IPS-20b (cell line): ENCODE results near the gene WDR5.

Experiments
- H3K27ac ChIP-seq: one replicate; pipeline ENCODE4 v1.5.1; 2013; ENCODE audit warnings: low read length
- H3K27me3 ChIP-seq: 2 replicates; pipeline ENCODE4 v1.6.1; 2013; ENCODE audit warnings: mild to moderate bottlenecking, low read length, inconsistent platforms; ENCODE audit not compliant: insufficient read depth
- H3K36me3 ChIP-seq: 2 replicates; pipeline ENCODE4 v1.6.1; 2013; ENCODE audit warnings: low read depth, mild to moderate bottlenecking, inconsistent platforms, low read length, moderate library complexity; ENCODE audit not compliant: insufficient read depth
- H3K4me1 ChIP-seq: 2 replicates; pipeline ENCODE4 v1.6.1; 2013; ENCODE audit warnings: mild to moderate bottlenecking, control low read depth, inconsistent platforms, low read length, moderate library complexity; ENCODE audit not compliant: insufficient read depth
- H3K4me3 ChIP-seq: 2 replicates; pipeline ENCODE4 v1.5.1; 2013; ENCODE audit warnings: mild to moderate bottlenecking, low read length, inconsistent platforms
- H3K9ac ChIP-seq: 2 replicates; pipeline ENCODE4 v1.6.1; 2013; ENCODE audit warnings: low read depth, mild to moderate bottlenecking, inconsistent platforms, low read length, moderate library complexity
- H3K9me3 ChIP-seq: 2 replicates; pipeline ENCODE4 v1.6.1; 2013; ENCODE audit warnings: mild to moderate bottlenecking, low read depth, low read length, inconsistent platforms; ENCODE audit not compliant: insufficient read depth

WDR5 gene

DNA sequence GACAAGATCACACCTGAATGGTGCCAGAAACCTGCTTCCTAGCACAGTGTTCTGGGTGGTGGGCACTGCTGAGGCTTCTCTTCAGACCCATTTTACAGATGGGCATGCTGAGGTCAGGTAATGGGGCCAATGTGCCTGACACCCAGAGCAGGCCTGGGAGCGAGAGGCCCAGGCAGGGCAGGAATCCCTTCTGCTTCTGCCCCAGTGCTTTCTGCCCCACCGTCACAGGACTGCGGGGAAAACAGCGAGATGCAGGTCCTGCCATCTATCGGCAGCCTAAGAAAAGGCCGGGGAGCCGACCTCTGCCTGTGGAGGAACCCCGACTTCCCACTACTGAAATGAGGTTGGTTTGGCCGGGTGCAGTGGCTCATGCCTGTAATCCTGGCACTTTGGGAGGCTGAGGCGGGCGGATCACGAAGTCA lies 51.2 kb downstream of the WDR5 start:
- peaks cover 5% of the 10 kb centered on the region; the same call in 1 of the 2 replicates for H3K9me3 ChIP-seq
- no peak overlapping the region for H3K4me3 ChIP-seq
- H3K27ac ChIP-seq: no peak overlapping the region
- no peaks in the 10 kb centered on the region for H3K4me1 ChIP-seq
- no peaks in the 10 kb centered on the region for H3K36me3 ChIP-seq
- no peak overlapping the region for H3K9ac ChIP-seq
- H3K27me3 ChIP-seq: peaks cover 9% of the 10 kb centered on the region; the same call in 1 of the 2 replicates

DNA sequence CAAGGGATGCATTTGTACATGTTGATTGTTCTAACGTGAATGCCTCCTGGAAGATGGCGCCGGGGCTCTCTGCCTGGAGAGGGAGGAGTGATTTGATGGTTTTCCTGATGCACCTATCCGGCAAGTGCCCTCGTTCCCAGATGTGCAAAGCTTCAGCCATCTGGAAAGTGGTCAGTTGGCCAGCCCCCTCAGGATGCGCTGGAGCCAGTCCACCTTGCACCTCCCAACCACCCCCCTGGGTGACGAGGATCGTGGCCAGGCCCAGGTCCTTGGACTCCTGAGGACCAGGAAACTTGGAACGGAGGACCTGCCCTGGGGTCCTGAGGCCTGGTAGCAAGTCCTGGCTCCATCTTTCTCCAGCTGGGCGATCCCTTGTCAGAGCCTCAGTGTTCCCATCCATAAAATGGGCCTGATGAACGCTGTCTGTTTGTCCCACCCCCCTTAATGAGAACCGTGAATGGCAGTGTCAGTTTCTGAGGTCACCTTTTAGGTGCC lies 52.1 kb downstream of the WDR5 start:
- no peaks in the 10 kb centered on the region for H3K9me3 ChIP-seq
- H3K27me3 ChIP-seq: peaks cover 9% of the 10 kb centered on the region; the same call in 1 of the 2 replicates
- no peaks in the 10 kb centered on the region for H3K36me3 ChIP-seq
- no peak overlapping the region for H3K9ac ChIP-seq
- no peak overlapping the region for H3K4me3 ChIP-seq
- no peak overlapping the region for H3K27ac ChIP-seq
- H3K4me1 ChIP-seq: no peaks in the 10 kb centered on the region

GRCh38 chr9:134188386-134189144 lies 52.7 kb downstream of the WDR5 start:
- Histone ChIP-seq H3K27me3 (peaks cover 9% of the 10 kb centered on the region; the same call in 1 of the 2 replicates), H3K9me3 (no peaks in the 10 kb centered on the region), H3K4me3 (peak overlapping the region; percentile 34; the same call in 1 of the 2 replicates), H3K4me1 (no peaks in the 10 kb centered on the region), H3K36me3 (no peaks in the 10 kb centered on the region), H3K9ac (no peak overlapping the region), H3K27ac (no peak overlapping the region)

DNA sequence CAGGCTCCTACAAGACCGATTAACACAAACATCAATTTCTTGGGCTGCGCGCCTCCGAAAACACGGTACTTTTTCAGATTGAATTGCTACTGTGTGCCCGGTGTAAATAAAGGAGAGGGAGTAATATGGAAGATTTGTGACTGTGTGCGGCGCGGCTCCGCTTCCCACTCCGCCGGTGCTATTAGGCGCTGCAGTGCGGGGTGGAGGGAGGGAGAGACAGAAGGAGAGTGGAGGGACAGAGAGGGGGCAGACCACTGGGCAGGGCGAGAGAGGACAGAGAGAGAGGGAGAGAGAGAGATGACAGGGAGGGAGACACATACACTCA lies 53.2 kb downstream of the WDR5 start:
- no peak overlapping the region for H3K9ac ChIP-seq
- peaks cover 9% of the 10 kb centered on the region; the same call in 1 of the 2 replicates for H3K27me3 ChIP-seq
- no peaks in the 10 kb centered on the region for H3K9me3 ChIP-seq

GRCh38 chr9:134189470-134190231 lies 53.8 kb downstream of the WDR5 start:
- no peak overlapping the region for H3K9ac ChIP-seq
- peaks cover 9% of the 10 kb centered on the region; the same call in 1 of the 2 replicates for H3K27me3 ChIP-seq
- H3K36me3 ChIP-seq: no peaks in the 10 kb centered on the region
- H3K4me1 ChIP-seq: no peaks in the 10 kb centered on the region
- peak overlapping the region; percentile 34; the same call in 1 of the 2 replicates for H3K4me3 ChIP-seq
- no peaks in the 10 kb centered on the region for H3K9me3 ChIP-seq
- H3K27ac ChIP-seq: no peak overlapping the region

More for the DNA sequence above, 53.2 kb downstream of the WDR5 start:
- Histone ChIP-seq H3K4me3 (peak overlapping the region; percentile 34; the same call in 1 of the 2 replicates), H3K36me3 (no peaks in the 10 kb centered on the region), H3K27ac (no peak overlapping the region), H3K4me1 (no peaks in the 10 kb centered on the region)

DNA sequence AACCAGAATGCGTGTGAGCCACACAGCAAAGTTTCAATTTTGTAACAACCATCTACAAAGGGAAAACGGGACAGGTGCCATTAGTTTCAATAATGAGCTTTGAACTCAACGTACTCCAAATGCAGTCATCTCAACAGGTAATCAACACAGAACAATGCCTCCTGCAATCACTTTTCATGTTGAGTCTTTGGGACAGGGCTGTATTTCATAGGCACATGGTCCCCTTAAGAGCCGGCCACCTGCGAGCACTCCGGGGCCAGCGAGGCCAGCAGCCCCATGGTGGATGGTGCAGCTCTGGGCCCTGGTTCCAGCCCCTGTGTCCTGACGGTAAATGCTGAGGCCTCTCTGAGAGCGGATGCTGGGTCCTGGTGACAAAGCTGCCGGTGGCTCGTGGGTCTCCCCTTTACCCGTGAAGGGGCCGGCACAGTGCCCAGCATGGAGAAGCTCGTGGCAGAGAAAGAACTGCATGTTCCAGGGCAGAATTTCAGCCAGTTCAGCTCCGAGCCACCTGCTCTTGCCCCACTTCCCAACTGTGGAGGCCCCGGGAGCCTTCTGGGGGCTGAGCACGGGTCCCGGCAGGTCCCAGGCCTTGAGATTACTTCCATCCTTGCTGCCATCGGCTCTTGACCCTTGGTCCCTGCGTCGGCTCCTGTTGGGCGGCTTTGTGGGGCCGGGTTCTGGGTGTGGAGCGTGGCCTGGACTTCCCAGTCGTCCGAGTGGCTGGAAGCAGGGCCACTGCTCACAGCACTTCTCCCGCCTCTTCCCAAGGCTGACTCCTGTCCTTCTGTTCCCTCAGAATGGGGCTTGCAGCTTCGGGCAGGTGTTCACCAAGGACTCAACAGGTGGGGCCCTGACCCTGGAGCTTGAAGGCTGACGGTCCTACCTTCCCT lies 54.6 kb downstream of the WDR5 start:
- H3K4me3 ChIP-seq: no peak overlapping the region
- H3K4me1 ChIP-seq: no peaks in the 10 kb centered on the region
- no peak overlapping the region for H3K27ac ChIP-seq
- H3K9ac ChIP-seq: no peak overlapping the region
- no peaks in the 10 kb centered on the region for H3K9me3 ChIP-seq
- H3K36me3 ChIP-seq: no peaks in the 10 kb centered on the region
- peaks cover 9% of the 10 kb centered on the region; the same call in 1 of the 2 replicates for H3K27me3 ChIP-seq

GRCh38 chr9:134191455-134192209 lies 55.8 kb downstream of the WDR5 start:
- no peak overlapping the region for H3K9ac ChIP-seq
- peaks cover 9% of the 10 kb centered on the region; the same call in 1 of the 2 replicates for H3K27me3 ChIP-seq
- H3K4me1 ChIP-seq: no peaks in the 10 kb centered on the region
- no peaks in the 10 kb centered on the region for H3K36me3 ChIP-seq
- H3K27ac ChIP-seq: no peak overlapping the region
- no peaks in the 10 kb centered on the region for H3K9me3 ChIP-seq
- no peak overlapping the region for H3K4me3 ChIP-seq

DNA sequence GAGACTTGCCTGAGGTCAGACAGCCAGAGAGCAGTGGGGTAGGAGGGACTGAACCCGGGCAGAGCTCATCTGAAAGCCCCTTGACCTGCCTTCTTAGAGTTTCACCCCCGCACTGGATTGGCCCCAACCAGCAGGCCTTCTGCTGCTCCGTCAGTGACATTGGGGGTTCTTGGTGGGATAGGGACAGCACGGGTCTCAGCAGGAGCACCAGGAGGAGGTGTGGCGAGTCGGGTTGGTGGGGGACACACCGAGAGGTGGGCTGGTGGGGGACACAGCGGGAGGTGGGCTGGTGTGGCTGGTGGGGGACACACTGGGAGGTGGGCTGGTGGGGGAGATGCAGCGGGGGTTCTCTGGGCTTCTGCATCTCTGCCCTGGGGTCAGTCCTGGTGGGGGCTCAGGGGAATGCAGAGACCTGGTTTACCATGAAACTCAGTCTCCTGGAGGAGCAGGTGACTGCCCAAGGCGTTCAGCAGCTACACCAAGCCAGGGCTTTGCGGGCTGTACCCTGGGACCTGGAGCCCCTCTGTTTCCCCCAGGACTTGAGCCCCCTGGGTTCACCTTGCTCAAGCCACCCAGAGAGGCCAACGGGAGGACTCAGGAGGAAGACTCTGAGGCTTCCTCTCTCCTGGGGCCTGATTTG lies 56.5 kb downstream of the WDR5 start:
- H3K27ac ChIP-seq: no peak overlapping the region
- H3K4me1 ChIP-seq: no peaks in the 10 kb centered on the region
- peaks cover 9% of the 10 kb centered on the region; the same call in 1 of the 2 replicates for H3K27me3 ChIP-seq
- no peak overlapping the region for H3K9ac ChIP-seq
- H3K36me3 ChIP-seq: no peaks in the 10 kb centered on the region
- no peaks in the 10 kb centered on the region for H3K9me3 ChIP-seq
- no peak overlapping the region for H3K4me3 ChIP-seq

- peaks cover 9% of the 10 kb centered on the region; the same call in 1 of the 2 replicates for H3K27me3 ChIP-seq
- no peak overlapping the region for H3K9ac ChIP-seq
- no peaks in the 10 kb centered on the region for H3K4me1 ChIP-seq
- H3K36me3 ChIP-seq: no peaks in the 10 kb centered on the region
- no peak overlapping the region for H3K4me3 ChIP-seq
- no peak overlapping the region for H3K27ac ChIP-seq
- no peaks in the 10 kb centered on the region for H3K9me3 ChIP-seq
Measured at GRCh38 chr9:134192951-134193731, 57.3 kb downstream of the WDR5 start.
